OCI-LY7 (cell line): Measurements from ENCODE around the gene PIGL. TPM values are rescaled to one million over a fixed set of nuclear protein-coding genes. Genes with fewer than 3 reads are reported as not detected.

Source experiments
- BruUV-seq: library from RNA; stranded (reverse); fragments of 400-500 nt; replicated peaks from 2 replicates; lab custom pipeline; 2021; lab: Mats Ljungman, UMichigan
- CTCF ChIA-PET: fragments of 300-600 bp; sonication (Branson Sonifier 250); formaldehyde crosslinking; loops from one replicate; lab custom pipeline; 2022; ENCODE audit warnings: antibody characterized with exemption; ENCODE audit not compliant: unreplicated experiment; lab: Charles Lee
- POLR2A ChIA-PET: fragments of 300-600 bp; sonication (Branson Sonifier 250); formaldehyde crosslinking; loops from one replicate; lab custom pipeline; 2022; ENCODE audit warnings: antibody characterized with exemption; lab: Charles Lee
- DNase-seq: peaks from one replicate; pipeline ENCODE4 v3.0.0-alpha.2; 2015; ENCODE audit warnings: low spot score
- H2AFZ ChIP-seq: fragments of 200-600 bp; sonication (generic), shearing (Covaris generic); 2 replicates; pipeline ENCODE4 v1.6.1; 2014; ENCODE audit warnings: mild to moderate bottlenecking, antibody characterized with exemption, low read length, moderate library complexity
- H3K27ac ChIP-seq: fragments of 200-600 bp; sonication (generic); 2 replicates; pipeline ENCODE4 v1.5.1; 2014; ENCODE audit warnings: mixed run types, low read depth, mild to moderate bottlenecking, moderate library complexity, low read length, inconsistent platforms; ENCODE audit not compliant: poor library complexity, severe bottlenecking
- H3K36me3 ChIP-seq: fragments of 200-600 bp; sonication (generic); 2 replicates; pipeline ENCODE4 v1.6.1; 2014; ENCODE audit warnings: mild to moderate bottlenecking, antibody characterized with exemption, low read length, moderate library complexity, mixed read lengths; ENCODE audit not compliant: insufficient read depth
- H3K4me1 ChIP-seq: fragments of 200-600 bp; sonication (generic); 2 replicates; pipeline ENCODE4 v1.5.1; 2014; ENCODE audit warnings: mild to moderate bottlenecking, low read length; ENCODE audit not compliant: insufficient read depth, poor library complexity, severe bottlenecking
- H3K4me2 ChIP-seq: fragments of 200-600 bp; sonication (generic); 2 replicates; pipeline ENCODE4 v1.6.1; 2014; ENCODE audit warnings: mild to moderate bottlenecking, low read length
- H3K4me3 ChIP-seq: fragments of 200-600 bp; sonication (generic); 2 replicates; pipeline ENCODE4 v1.5.1; 2014; ENCODE audit warnings: mild to moderate bottlenecking, low read depth, low read length; ENCODE audit not compliant: poor library complexity, severe bottlenecking
- H3K79me2 ChIP-seq: fragments of 200-600 bp; sonication (generic); 2 replicates; pipeline ENCODE4 v1.6.1; 2016; ENCODE audit warnings: low read depth, mild to moderate bottlenecking, low read length, moderate library complexity, mixed read lengths; ENCODE audit not compliant: insufficient read depth
- H3K9me2 ChIP-seq: fragments of 200-600 bp; sonication (generic); 2 replicates; pipeline ENCODE4 v1.6.1; 2016; ENCODE audit warnings: mild to moderate bottlenecking, low read length, mixed read lengths; ENCODE audit not compliant: insufficient read depth
- H3K9me3 ChIP-seq: fragments of 200-600 bp; sonication (generic); 2 replicates; pipeline ENCODE4 v1.6.1; 2014; ENCODE audit warnings: mild to moderate bottlenecking, mixed run types, low read length, mixed read lengths
- H4K20me1 ChIP-seq: fragments of 200-600 bp; sonication (generic); 2 replicates; pipeline ENCODE4 v1.6.1; 2014; ENCODE audit warnings: mild to moderate bottlenecking, antibody characterized with exemption, low read length, moderate library complexity, mixed read lengths; ENCODE audit not compliant: insufficient read depth
- EZH2phosphoT487 ChIP-seq: fragments of 200-600 bp; sonication (generic); IDR thresholded peaks from 2 replicates; pipeline ENCODE4 v1.6.1; 2018; ENCODE audit warnings: low read depth, borderline replicate concordance, mild to moderate bottlenecking, mixed run types, antibody characterized with exemption, low read length, moderate library complexity, mixed read lengths
- intact Hi-C: fragments of 100-400 bp; cut with micrococcal nuclease; formaldehyde crosslinking; loops from one replicate; pipeline ENCODE4 v1.10.0; 2022; ENCODE audit not compliant: unreplicated experiment
- microRNA-seq: library from miRNA; unstranded; fragments of <30 nt; microRNA quantifications from one replicate; pipeline ENCODE4 v1.2.0, GENCODE V29; 2022; ENCODE audit warnings: borderline replicate concordance
- small RNA-seq: library from RNA; depleted of rRNA; stranded (forward); fragments of <200 nt; gene quantifications from one replicate; pipeline ENCODE3, GENCODE V24; 2014
- total RNA-seq, 2 experiments: library from RNA; depleted of rRNA in 1 of 2; stranded (reverse); fragments of >200 nt in 1 of 2; shearing (Covaris generic) in 1 of 2; gene quantifications; 2 replicates each; pipeline ENCODE4 v1.2.3, GENCODE V29; 2014 to 2022
- TF ChIP-seq, protein P1 (sequence below): fragments of 200-600 bp; sonication (generic); conservative IDR thresholded peaks from 2 replicates; pipeline ENCODE4 v1.5.1; 2014; ENCODE audit warnings: mild to moderate bottlenecking, antibody characterized with exemption, low read length, moderate library complexity, mixed read lengths

PIGL gene
- total RNA-seq, 2 experiments from 2014 or later = 39.4 to 43.6 TPM

GRCh38 chr17:16371742-16372141, 154.7 kb downstream of the PIGL start:
- no peaks in the 10 kb centered on the region for H3K4me1 ChIP-seq
- H3K79me2 ChIP-seq = no peaks in the 10 kb centered on the region
- H3K27ac ChIP-seq = no peak overlapping the region
- no peaks in the 10 kb centered on the region for H3K9me2 ChIP-seq
- no peaks in the 10 kb centered on the region for H3K36me3 ChIP-seq
- TF ChIP-seq, protein P1, sequence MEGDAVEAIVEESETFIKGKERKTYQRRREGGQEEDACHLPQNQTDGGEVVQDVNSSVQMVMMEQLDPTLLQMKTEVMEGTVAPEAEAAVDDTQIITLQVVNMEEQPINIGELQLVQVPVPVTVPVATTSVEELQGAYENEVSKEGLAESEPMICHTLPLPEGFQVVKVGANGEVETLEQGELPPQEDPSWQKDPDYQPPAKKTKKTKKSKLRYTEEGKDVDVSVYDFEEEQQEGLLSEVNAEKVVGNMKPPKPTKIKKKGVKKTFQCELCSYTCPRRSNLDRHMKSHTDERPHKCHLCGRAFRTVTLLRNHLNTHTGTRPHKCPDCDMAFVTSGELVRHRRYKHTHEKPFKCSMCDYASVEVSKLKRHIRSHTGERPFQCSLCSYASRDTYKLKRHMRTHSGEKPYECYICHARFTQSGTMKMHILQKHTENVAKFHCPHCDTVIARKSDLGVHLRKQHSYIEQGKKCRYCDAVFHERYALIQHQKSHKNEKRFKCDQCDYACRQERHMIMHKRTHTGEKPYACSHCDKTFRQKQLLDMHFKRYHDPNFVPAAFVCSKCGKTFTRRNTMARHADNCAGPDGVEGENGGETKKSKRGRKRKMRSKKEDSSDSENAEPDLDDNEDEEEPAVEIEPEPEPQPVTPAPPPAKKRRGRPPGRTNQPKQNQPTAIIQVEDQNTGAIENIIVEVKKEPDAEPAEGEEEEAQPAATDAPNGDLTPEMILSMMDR = no peak
- TF ChIP-seq EZH2phosphoT487 = no peak
- no peak overlapping the region for H3K4me2 ChIP-seq
- H3K9me3 ChIP-seq = no peaks in the 10 kb centered on the region
- DNase-seq = no peak
- POLR2A ChIA-PET = no interaction called here
- intact Hi-C loops = no loop called here
- CTCF ChIA-PET = no interaction called here
- no peak overlapping the region for H3K4me3 ChIP-seq
- H4K20me1 ChIP-seq = no peaks in the 10 kb centered on the region
- H2AFZ ChIP-seq = no peak overlapping the region
- BruUV-seq = no TSS peak

- Histone ChIP-seq H2AFZ (no peak overlapping the region), H3K79me2 (no peaks in the 10 kb centered on the region), H4K20me1 (no peaks in the 10 kb centered on the region), H3K36me3 (no peaks in the 10 kb centered on the region), H3K4me3 (no peak overlapping the region), H3K27ac (no peak overlapping the region), H3K9me3 (no peaks in the 10 kb centered on the region), H3K4me1 (no peaks in the 10 kb centered on the region), H3K9me2 (no peaks in the 10 kb centered on the region), H3K4me2 (no peak overlapping the region)
- no peak for DNase-seq
- no TSS peak for BruUV-seq
- POLR2A ChIA-PET = interaction anchor here (0.5 to 1.3 kb wide), 3 partner anchors 9 to 27 kb away, joined by 3 read pairs; no protein-coding TSS in a partner anchor
- TF ChIP-seq, protein P1 = no peak
- TF ChIP-seq EZH2phosphoT487 = no peak
- intact Hi-C loops = no loop called here
- CTCF ChIA-PET = no interaction called here
These were observed 157.3 kb downstream of the PIGL start for GRCh38 chr17:16374146-16374938.

Small RNAs within 50 kb of the gene (microRNA-seq; reads per million reads assigned to microRNA genes)
- gene MIR1288 = not detected

Small RNAs within 50 kb of the gene (small RNA-seq; reads per million reads assigned to genes)
- not detected for gene MIR1288

Other genes starting within 250 kb of the PIGL start
- 27.2 and 34.7 TPM in 2 replicates for gene ZSWIM7, start 217.5 kb upstream of the PIGL start, total RNA-seq (2014; rRNA removed; shearing (Covaris generic))
- gene ZSWIM7, start 217.5 kb upstream of the PIGL start, total RNA-seq (2022) = 27.4 and 33.2 TPM in 2 replicates
- gene TTC19, start 217.4 kb upstream of the PIGL start, total RNA-seq (2014; rRNA removed; shearing (Covaris generic)) = 42.0 and 57.3 TPM in 2 replicates
- gene TTC19, start 217.4 kb upstream of the PIGL start, total RNA-seq (2022) = 43.2 and 43.7 TPM in 2 replicates
- gene NCOR1, start 1.7 kb upstream of the PIGL start, total RNA-seq (2014; rRNA removed; shearing (Covaris generic)) = 68.0 and 80.6 TPM in 2 replicates
- 134 and 157 TPM in 2 replicates for gene NCOR1, start 1.7 kb upstream of the PIGL start, total RNA-seq (2022)
- gene CENPV, start 136.3 kb downstream of the PIGL start, total RNA-seq (2014; rRNA removed; shearing (Covaris generic)) = 71.9 and 77.3 TPM in 2 replicates
- 78.8 and 84.6 TPM in 2 replicates for gene CENPV, start 136.3 kb downstream of the PIGL start, total RNA-seq (2022)
- 2,854 and 2,972 TPM in 2 replicates for gene UBB, start 163.9 kb downstream of the PIGL start, total RNA-seq (2014; rRNA removed; shearing (Covaris generic))
- 1,291 and 1,479 TPM in 2 replicates for gene UBB, start 163.9 kb downstream of the PIGL start, total RNA-seq (2022)
- gene TRPV2, start 198.4 kb downstream of the PIGL start, total RNA-seq (2014; rRNA removed; shearing (Covaris generic)) = 10.5 and 15.4 TPM in 2 replicates
- 4.9 and 5.3 TPM in 2 replicates for gene TRPV2, start 198.4 kb downstream of the PIGL start, total RNA-seq (2022)